Nephron (organoid): ENCODE results near the gene TNFSF13.

ENCODE experiments used
- H3K27ac Mint-ChIP-seq, 3 experiments: 2 replicates each; pipeline ENCODE4 v1.8.0; 2020; ENCODE audit warnings: mixed read lengths in 3 of 3, mild to moderate bottlenecking in 2 of 3, moderate library complexity in 1 of 3
- H3K27me3 Mint-ChIP-seq: 2 replicates; pipeline ENCODE4 v1.8.0; 2021; ENCODE audit warnings: low read depth, mild to moderate bottlenecking, moderate library complexity, mixed read lengths
- H3K36me3 Mint-ChIP-seq: 2 replicates; pipeline ENCODE4 v1.8.0; 2020; ENCODE audit warnings: low read depth, mixed read lengths
- H3K4me1 Mint-ChIP-seq: 2 replicates; pipeline ENCODE4 v1.8.0; 2020; ENCODE audit warnings: mixed read lengths
- H3K4me3 Mint-ChIP-seq, 3 experiments: 2 replicates each; pipeline ENCODE4 v1.8.0; 2020; ENCODE audit warnings: mild to moderate bottlenecking in 3 of 3, mixed read lengths in 3 of 3, moderate library complexity in 2 of 3
- H3K9me3 Mint-ChIP-seq: 2 replicates; pipeline ENCODE4 v1.8.0; 2020; ENCODE audit warnings: mixed read lengths
- TF ChIP-seq, protein P1 (sequence below), 3 experiments: fragments of 200-600 bp; sonication (generic); IDR thresholded peaks; one replicate each; pipeline ENCODE4 v1.5.0; 2021; ENCODE audit warnings: antibody characterized with exemption in 3 of 3; ENCODE audit not compliant: unreplicated experiment in 3 of 3

Gene TNFSF13

DNA sequence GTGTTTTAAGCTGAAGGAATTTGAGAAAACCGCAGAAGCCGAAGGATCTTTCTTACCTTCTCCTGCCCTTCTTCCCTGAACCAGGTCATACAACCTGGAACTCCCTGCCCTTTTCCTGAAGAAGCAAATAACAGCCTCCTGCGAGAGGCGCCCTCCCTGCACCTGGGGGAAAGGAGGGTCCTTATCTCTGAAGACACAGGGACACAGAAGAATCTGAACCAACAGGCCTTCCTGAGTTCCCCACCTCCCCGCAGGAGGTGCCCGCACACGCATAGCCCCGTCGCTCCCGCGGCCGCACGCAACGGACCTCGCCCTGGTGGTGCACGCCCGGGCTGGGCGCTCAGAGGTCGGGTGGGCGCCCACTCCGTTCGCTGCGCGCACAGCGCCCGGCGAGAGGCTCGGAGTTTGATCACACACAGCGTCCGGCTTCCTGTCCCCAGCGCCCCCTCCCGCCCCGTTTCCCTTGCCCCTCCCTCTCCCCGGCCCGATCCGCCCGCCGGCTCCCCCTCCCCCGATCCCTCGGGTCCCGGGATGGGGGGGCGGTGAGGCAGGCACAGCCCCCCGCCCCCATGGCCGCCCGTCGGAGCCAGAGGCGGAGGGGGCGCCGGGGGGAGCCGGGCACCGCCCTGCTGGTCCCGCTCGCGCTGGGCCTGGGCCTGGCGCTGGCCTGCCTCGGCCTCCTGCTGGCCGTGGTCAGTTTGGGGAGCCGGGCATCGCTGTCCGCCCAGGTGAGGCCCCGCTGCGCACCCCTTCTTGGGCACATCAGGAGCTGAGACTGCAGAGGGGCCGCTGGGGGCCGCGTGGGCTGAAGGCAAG is 9.8 kb upstream of the TNFSF13 start, which contains the start of gene TNFSF12:
Gene TNFSF12, plus strand, starts transcription at position 474 of the 816 bp plus-strand sequence. Its CDS starts 96 bp downstream, at position 570.
- Mint-ChIP-seq H3K27ac (peak within 1 kb of the TSS; percentile 84 to 90 (median 90)), H3K36me3 (peaks cover 4% of the 10 kb centered on the region), H3K9me3 (no peaks in the 10 kb centered on the region), H3K4me1 (peaks cover 24% of the 10 kb centered on the region), H3K27me3 (peaks cover 7% of the 10 kb centered on the region), H3K4me3 (peak within 1 kb of the TSS; percentile 78 to 80 (median 80))
- TF ChIP-seq, protein P1, sequence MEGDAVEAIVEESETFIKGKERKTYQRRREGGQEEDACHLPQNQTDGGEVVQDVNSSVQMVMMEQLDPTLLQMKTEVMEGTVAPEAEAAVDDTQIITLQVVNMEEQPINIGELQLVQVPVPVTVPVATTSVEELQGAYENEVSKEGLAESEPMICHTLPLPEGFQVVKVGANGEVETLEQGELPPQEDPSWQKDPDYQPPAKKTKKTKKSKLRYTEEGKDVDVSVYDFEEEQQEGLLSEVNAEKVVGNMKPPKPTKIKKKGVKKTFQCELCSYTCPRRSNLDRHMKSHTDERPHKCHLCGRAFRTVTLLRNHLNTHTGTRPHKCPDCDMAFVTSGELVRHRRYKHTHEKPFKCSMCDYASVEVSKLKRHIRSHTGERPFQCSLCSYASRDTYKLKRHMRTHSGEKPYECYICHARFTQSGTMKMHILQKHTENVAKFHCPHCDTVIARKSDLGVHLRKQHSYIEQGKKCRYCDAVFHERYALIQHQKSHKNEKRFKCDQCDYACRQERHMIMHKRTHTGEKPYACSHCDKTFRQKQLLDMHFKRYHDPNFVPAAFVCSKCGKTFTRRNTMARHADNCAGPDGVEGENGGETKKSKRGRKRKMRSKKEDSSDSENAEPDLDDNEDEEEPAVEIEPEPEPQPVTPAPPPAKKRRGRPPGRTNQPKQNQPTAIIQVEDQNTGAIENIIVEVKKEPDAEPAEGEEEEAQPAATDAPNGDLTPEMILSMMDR (IDR thresholded peaks at IDR 0.05; ENCODE audit: unreplicated experiment in 3 of 3), result peak in 1 of 3 experiments; percentile 18

DNA sequence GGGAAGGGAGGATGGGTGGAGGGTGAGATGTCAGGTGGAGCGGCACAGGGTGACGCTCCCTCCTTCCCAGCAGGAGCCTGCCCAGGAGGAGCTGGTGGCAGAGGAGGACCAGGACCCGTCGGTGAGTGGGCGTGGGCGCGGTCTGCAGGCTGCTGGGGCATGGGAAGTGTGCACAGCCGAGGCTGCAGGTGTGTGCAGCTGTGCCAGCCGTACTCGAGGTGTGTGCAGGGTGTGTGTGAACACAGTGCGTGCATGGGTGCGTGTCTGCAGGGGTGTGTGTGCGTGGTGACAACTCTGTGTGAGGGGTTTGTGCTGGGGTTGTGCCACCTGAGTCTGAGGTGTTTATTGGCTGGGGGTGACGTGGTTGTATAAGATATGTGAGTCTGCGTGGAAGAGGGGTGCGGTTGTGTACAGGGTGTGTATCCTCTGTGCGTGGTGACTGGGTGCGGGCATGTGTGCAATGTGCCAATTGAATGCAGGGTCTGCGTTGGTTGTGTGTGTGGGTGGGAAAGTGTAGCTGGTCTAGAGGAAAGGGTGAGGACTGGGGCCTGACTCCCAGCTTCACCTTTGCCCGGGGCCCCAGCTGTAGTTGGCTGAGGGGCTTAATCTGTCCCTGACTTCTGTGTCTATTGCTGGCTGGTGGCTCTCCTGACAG is 9.0 kb upstream of the TNFSF13 start:
- H3K4me1 Mint-ChIP-seq, result peaks cover 24% of the 10 kb centered on the region
- H3K27me3 Mint-ChIP-seq, result peaks cover 7% of the 10 kb centered on the region
- peak overlapping the region; percentile 76 to 79 (median 78) for H3K4me3 Mint-ChIP-seq
- H3K27ac Mint-ChIP-seq, result peak overlapping the region; percentile 84 to 90 (median 90)
- TF ChIP-seq, protein P1 (IDR thresholded peaks at IDR 0.05; ENCODE audit: unreplicated experiment in 3 of 3), result no peak
- H3K9me3 Mint-ChIP-seq, result no peaks in the 10 kb centered on the region
- H3K36me3 Mint-ChIP-seq, result peaks cover 4% of the 10 kb centered on the region

DNA sequence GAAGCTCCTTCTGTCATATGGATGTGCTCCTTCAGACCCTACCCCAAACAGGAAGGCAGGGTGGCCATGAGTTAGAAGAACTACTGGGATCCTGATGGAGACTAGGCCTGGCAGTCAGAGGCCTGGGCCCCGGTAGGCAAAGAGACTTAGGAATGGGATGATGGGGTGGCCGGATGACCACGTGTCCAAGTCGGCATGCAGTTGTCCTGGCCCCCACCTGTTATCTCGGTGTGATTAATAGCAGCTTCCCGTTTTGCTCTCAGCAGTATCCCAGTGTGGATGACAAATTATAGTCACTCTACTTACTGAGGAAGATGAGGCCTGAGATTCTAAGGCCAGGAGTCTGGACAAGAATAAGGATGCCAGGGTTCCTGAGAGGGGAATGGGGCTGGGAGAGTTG is 8.2 kb upstream of the TNFSF13 start:
- Mint-ChIP-seq H3K4me3 (peak overlapping the region; percentile 76 to 79 (median 78)), H3K4me1 (peaks cover 29% of the 10 kb centered on the region), H3K27ac (peak overlapping the region; percentile 84 to 90 (median 90)), H3K27me3 (peaks cover 7% of the 10 kb centered on the region), H3K9me3 (no peaks in the 10 kb centered on the region), H3K36me3 (peaks cover 4% of the 10 kb centered on the region)
- TF ChIP-seq, protein P1 (IDR thresholded peaks at IDR 0.05; ENCODE audit: unreplicated experiment in 3 of 3), result no peak

DNA sequence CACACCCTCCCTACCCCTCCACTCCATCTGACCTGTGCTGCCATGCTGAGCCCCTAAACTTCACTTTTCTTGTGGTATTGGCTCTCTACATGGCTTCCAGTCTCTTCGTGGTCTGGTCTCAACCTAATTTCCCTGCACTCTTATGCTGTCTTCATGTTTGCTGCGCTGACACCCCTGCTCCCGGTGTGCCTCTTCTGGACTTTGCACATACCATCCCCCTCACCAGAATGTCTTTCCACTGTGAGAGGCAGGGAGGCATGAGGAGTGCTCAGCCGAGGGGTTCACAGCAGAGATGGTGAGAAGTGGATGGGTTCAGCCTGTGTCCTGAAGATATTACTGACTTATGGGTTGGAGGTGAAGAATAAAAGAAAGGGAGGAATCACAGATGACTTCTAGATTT is 7.2 kb upstream of the TNFSF13 start:
- H3K9me3 Mint-ChIP-seq, result no peaks in the 10 kb centered on the region
- peak overlapping the region; percentile 63 to 79 (median 78) for H3K4me3 Mint-ChIP-seq
- TF ChIP-seq, protein P1 (IDR thresholded peaks at IDR 0.05; ENCODE audit: unreplicated experiment in 3 of 3), result no peak
- peak overlapping the region; percentile 84 to 97 (median 96) for H3K27ac Mint-ChIP-seq
- peaks cover 7% of the 10 kb centered on the region for H3K27me3 Mint-ChIP-seq
- H3K4me1 Mint-ChIP-seq, result peaks cover 33% of the 10 kb centered on the region
- peaks cover 4% of the 10 kb centered on the region for H3K36me3 Mint-ChIP-seq

DNA sequence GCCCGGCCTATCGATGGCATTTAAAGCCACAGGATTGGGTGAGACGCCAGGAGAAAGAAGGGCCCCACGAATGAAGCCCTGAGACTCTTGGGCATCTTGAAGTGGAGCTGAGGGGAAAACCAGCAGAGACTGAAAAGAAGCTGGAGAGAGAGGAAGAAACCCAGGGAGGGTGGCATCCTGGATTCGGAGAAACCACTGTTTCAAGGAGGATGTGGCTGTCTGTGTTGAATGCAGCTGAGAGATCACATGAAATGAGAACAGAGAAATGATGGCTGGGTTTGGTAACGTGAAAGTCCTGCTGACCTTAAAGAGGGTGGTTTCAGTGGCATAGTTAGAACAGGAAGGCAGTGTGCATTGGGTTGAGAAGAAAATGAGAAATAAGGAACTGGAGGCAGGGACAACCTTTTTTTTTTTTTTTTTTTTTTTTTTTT is 5.9 kb upstream of the TNFSF13 start:
- Mint-ChIP-seq H3K4me1 (peaks cover 35% of the 10 kb centered on the region), H3K27ac (peak overlapping the region in 2 of 3 experiments; percentile 20 to 97), H3K27me3 (peaks cover 7% of the 10 kb centered on the region), H3K4me3 (no peak overlapping the region), H3K9me3 (no peaks in the 10 kb centered on the region), H3K36me3 (peaks cover 4% of the 10 kb centered on the region)
- TF ChIP-seq, protein P1 (IDR thresholded peaks at IDR 0.05; ENCODE audit: unreplicated experiment in 3 of 3), result no peak
